NB4 (cell line): Measurements from ENCODE around the gene MXRA7.

Experiments
- POLR2A ChIP-seq: IDR thresholded peaks from 2 replicates; pipeline ENCODE4 v1.6.1; 2011; ENCODE audit warnings: mild to moderate bottlenecking; ENCODE audit not compliant: insufficient read length; ENCODE audit errors: extremely low read depth
- TF ChIP-seq, protein P1 (sequence below): IDR thresholded peaks from one replicate; pipeline ENCODE4 v1.5.1; 2012; ENCODE audit warnings: low read depth, low read length

DNA sequence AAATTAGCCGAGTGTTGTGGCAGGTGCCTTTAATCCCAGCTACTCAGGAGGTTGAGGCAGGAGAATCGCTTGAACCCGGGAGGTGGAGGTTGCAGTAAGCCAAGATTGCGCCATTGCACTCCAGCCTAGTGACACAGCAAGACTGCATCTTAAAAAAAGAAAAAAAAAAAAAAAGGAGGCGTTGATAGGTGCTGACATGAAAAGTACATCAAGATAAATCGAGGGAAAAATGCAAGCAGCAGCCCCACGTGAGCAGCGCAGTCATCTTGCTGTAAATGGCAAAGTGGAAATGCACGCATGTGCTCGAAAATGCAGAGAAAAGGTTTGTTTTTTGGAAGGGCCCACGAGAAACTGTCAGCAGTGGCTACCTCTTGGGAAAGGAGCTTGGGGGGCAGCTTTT is 20.9 kb downstream of the MXRA7 start:
- TF ChIP-seq, protein P1, sequence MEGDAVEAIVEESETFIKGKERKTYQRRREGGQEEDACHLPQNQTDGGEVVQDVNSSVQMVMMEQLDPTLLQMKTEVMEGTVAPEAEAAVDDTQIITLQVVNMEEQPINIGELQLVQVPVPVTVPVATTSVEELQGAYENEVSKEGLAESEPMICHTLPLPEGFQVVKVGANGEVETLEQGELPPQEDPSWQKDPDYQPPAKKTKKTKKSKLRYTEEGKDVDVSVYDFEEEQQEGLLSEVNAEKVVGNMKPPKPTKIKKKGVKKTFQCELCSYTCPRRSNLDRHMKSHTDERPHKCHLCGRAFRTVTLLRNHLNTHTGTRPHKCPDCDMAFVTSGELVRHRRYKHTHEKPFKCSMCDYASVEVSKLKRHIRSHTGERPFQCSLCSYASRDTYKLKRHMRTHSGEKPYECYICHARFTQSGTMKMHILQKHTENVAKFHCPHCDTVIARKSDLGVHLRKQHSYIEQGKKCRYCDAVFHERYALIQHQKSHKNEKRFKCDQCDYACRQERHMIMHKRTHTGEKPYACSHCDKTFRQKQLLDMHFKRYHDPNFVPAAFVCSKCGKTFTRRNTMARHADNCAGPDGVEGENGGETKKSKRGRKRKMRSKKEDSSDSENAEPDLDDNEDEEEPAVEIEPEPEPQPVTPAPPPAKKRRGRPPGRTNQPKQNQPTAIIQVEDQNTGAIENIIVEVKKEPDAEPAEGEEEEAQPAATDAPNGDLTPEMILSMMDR: no peak
- TF ChIP-seq POLR2A: no peak
